Activated T-cell treated with anti-CD3 and anti-CD28 coated beads for 4 hours (primary cell): Measurements from ENCODE around the gene UBE2E2.

Experiments used
- DNase-seq: peaks from one replicate; pipeline ENCODE4 v3.0.0-alpha.2; 2020

UBE2E2 gene

DNA sequence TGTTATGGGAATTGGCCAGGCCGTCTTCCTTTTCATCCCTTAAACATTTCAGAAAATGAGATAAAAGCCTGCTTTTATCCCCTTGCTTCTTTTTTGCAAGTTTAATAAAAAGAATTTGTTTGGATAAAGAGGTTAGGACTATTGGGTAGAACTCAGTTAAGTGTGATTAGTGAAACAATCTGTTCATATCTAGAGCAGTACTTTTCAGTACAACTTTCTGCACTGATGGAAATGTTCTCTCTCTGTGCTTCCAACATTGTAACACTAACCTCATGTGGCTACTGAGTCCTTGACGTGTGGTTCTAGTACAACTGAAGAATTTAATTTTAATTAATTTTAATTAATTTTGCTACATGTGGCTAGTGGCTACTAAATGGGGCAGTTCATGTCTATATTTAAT, 246.9 kb downstream of the UBE2E2 start:
- no peak for DNase-seq

DNA sequence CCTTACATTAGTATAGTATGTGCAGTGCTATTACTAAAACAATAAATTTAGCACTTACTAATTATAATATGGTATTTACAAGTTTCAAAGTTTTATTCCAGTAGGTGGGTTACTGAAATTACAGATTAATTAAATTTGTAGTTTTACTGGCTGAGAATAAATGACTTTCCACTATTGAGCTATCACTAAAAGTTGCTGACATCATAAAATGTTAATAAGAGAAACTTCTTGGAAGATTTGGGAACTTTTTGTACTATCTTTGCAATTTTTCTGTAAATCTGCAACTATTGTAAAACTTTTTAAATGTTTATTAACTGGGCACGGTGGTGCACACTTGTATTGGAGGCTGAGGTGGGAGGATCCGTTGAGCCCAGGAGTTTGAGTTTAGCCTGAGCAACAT, 247.7 kb downstream of the UBE2E2 start:
- DNase-seq, result no peak

DNA sequence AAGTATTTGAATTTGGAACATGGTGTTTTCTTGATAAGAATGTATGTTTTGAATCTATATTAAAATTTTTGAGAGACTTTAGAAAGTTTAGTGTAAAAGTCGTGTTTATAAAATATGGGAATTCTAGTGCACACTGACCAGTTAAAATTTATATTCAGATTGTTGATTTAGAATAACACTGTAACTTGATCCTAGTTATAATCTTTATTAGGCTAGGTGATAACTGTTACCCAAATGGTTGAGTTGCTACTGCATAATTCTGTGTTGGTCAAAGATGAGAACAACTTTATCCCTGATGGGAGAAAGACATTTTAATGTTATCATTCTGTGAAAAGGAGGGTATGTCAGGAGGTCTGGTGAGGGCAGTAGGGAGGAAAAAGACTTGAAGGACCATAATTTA, 249.3 kb downstream of the UBE2E2 start:
- no peak for DNase-seq

DNA sequence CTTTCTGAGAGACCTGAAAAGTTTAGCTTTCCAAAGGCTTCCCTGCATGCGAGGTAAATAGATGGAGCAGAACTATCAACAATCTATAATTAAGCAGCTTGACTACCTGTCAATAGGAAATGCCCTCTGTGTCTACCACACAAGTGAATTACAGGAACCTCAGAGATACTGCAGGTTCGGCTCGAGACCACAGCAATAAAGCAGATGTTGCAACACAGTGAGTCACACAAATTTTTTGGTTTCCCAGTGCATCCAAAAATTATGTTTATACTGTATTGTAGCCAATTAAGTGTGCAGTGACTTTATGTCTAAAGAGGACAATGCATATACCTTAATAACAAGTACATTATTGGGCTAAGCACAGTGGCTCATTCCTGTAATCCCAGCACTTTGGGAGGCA, 252.0 kb downstream of the UBE2E2 start:
- DNase-seq, result no peak

- DNase-seq, result no peak
These were observed 252.6 kb downstream of the UBE2E2 start for GRCh38 chr3:23455775-23456174.

GRCh38 chr3:23457697-23458096, 254.6 kb downstream of the UBE2E2 start:
- no peak for DNase-seq

GRCh38 chr3:23459465-23459864, 256.3 kb downstream of the UBE2E2 start:
- DNase-seq, result no peak

- DNase-seq, result no peak
These were observed 256.9 kb downstream of the UBE2E2 start for GRCh38 chr3:23459889-23460546.

- DNase-seq, result no peak
These were observed 257.9 kb downstream of the UBE2E2 start for GRCh38 chr3:23461069-23461468.

GRCh38 chr3:23463791-23464190, 260.7 kb downstream of the UBE2E2 start:
- DNase-seq, result no peak

DNA sequence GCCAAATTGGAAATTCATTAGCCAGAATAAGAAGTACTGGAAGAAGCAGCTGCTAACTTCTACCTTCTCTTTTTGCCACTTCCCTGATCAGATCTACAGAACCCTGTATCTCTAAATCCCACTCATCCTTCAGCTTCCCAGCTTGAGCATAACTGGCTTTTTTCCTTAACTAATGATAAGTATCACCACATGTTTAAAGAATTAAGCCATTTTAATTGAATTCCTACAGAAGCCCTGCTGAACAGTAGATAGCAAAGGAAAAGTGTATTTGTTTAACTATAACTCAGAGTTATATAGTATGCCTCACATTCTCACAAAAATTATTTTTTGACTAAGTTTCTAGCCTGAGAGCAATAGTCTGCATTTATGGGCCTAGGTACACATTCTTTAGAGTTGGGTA, 262.4 kb downstream of the UBE2E2 start:
- no peak for DNase-seq

DNA sequence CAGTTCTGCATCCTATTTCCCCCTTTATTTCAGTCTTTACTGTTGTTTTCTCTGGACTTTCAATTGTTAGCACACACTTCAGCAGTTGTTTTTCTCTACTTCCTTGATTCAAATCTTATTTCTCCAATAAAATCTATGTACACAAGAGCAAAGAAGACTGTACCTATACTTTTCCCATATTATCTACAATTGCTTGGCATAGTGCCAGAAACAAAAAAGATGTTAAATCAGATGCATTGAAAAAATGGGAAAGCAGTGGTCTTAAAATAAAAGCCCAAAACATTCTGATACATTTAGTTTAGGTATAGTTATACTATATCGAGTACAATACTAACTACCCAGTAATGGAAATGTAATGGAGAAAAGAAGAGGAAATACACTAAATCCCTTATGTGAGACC, 265.1 kb downstream of the UBE2E2 start:
- DNase-seq, result no peak

DNA sequence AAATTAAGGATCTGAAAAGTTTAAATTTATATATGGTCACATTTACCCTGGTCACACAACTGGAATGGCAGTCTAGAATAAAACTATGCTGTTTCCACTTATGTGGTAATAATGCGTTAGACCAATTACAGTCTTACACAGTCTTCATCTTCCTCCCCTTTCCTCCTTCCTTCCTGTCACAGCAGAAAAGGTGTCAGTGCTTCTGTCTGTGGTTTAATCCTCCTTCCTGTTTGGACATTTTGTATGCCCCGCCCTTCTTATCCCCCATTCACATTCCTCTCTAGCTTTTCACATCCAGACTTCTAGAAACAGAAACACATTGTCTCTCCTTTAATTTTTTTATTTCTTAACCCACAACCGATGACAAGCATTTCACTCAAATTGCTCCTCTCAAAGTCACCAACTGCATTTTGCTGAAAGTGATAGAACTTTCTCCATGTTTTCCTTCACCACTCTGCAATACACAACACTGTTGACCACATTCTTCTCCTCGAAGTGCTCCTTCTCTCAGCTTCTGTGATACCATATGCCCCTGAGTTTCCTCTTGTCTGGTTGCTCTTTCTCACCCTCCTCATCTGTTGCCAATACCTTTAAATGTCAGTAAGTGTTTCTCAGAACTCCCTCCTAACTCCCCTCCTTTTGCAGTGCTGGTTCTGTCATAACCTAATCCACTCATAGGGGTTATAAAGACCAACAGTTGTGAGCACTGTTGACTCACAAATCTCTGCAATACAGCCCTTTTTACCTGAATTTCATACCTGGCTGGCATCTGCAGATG, 271.6 kb downstream of the UBE2E2 start:
- DNase-seq, result no peak

DNA sequence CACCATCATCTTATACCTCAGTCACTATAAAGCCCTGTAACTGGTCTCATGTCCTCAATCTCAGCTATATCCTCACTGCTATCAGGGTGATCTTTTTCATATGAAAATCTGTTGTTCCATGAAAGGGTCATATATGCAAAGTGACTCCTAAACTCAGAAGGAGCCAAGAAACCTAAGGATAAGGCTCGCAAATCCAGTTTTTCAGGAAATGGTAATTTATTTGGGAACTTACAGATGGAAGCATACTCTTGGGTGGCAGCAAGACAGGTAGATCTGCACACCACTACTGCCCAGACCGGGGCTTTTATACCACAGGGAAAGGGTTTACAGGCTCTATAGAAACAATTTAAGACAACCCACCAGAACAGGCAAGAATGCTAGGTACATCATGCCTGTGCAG, 272.3 kb downstream of the UBE2E2 start:
- DNase-seq, result no peak

DNA sequence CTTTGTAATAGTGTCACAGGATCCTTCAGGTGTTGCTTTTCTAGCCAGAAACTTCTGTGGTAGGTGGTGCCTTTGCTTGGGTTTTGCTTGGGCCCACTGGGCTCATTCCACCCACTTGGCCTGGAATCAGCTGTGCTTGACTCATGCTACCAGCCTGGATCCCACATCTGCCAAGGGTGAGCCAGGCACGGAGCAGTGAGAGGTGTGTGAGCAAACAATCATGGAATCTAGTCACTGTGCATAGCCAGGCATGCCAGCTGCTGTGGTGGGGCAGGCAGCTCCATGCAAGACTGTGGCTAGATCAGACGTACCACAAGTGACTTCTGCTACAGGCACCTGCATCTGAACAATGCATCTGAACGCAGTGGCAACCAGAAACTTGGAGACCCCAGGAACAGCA, 275.9 kb downstream of the UBE2E2 start:
- DNase-seq, result no peak

DNA sequence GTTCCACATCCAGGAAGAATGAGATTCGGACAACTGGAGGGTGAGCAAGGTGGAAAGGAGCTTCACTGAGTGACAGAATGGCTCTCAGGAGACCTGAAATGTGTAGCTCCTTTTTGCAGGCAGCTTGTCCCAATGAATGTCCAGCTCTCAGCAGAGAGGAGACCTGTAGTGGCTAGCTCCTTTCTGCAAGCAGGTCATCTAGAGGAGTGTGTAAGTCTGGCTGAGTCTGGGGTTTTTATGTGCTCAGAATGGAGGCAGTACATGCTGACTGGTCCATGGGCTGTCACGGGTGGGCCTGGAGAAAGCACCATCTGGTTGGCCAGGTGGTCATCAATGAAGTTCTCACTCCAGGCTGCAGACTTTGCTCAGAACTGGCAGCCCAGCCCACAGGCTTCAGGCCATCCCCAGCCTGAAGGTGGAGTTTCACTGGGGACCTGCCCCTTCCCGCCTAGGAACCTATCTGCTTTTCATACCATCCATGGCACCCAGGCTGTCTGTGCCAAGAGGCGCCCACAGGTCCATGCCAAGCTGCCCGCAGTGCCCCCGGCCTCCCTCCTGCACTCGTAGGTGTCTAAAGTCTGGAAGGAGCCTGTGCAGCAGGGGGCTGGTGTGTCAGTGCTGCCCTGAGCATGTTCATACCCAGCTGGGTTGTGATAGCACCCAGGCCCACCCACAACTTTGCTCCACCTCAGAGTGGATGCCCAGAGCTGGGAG, 276.6 kb downstream of the UBE2E2 start:
- DNase-seq, result no peak

GRCh38 chr3:23480329-23480714, 277.2 kb downstream of the UBE2E2 start:
- no peak for DNase-seq

DNA sequence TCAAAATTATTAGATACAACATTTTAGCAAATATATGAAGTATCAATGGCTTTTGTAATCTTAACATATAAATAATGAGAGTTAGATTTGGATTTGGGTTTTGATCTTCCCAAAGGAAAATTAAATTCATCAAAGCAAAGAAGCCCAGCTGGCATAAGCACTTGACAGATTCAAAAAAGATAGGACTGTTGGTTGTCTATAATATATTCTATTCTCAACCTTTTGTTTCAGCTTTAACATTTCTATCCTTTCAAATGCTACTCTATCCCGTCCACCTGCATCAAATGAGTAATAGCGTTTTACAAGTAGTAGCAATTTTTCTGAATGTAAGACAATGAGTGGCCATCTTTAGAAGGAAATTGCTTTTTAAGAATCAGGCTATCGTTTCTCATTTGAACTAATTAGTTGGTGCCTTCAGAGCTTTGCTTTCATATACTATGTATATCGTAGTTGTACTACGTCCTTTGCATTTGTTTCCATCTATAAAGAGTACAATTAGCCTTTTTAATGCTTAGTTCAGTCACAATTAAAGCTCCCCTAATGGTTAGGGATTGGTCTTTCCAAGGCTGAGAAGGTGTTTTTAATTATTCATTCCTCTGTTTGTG, 278.0 kb downstream of the UBE2E2 start:
- DNase-seq, result no peak

DNA sequence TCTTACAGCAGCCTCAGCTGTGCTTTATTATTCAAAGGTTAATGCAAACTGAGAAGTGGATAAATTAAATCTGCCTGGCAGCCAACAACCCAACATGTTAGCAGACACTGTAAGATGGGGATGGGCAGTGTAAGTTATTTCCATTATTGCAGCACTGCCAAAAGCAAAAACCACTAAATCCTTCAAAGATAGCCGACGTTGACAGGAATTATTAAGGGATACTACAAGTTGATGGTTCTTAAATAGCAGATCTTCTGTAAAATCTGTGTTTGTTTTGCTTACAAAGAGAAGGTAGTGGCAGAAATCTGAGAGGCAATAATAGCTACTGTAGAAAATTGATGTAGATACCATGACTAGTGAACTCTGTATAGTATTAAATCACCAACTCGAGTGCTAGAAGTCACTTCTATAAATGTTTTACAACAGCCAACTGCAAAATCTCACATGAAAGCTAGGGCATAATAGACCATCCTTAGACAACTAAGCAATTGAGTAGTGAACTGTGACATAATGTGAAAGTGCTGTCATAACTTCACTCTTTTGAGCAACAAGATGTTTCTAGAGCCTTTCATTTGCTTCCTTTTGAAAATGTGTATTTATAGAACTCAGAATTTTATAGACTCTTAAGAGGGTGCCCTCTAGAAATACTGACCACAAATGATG, 278.6 kb downstream of the UBE2E2 start:
- DNase-seq, result no peak

DNA sequence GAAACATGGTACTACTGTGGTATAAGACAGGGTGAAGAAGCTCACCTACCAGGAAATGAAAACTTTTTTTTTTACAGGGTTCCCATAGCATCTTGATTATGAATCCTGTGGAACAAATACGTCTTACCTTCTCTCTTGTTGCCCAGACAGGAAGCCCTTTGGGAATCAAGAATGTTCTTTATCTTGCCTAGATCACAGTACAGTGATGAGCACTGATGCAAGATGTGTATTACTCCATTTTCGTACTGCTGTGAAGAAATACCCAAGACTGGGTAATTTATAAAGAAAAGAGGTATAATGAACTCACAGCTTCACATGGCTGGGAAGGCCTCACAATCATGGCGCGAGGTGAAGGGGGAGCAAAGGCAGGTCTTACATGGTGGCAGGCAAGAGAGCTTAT, 281.3 kb downstream of the UBE2E2 start:
- no peak for DNase-seq

- no peak for DNase-seq
These were observed 282.8 kb downstream of the UBE2E2 start for GRCh38 chr3:23485922-23486321.

DNA sequence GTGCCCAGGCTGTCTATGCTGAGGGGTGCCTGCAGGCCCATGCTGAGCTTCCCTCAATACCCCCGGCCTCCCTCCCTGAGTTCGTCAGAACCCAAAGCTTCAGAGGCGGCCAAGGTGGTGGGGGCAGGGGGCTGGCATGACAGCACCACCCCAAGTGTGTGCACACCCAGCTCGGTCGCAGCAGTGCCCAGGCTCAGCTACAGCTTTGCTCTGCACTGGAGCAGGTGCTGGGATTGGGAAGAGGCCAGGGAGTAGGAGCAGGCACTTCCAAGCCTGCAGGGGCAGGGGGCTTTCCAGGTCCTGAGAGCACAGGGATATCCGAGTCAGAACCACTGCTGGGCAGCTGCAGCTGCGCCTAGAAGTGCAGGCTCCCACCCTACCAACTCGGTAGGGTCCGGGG, 283.9 kb downstream of the UBE2E2 start:
- no peak for DNase-seq

DNA sequence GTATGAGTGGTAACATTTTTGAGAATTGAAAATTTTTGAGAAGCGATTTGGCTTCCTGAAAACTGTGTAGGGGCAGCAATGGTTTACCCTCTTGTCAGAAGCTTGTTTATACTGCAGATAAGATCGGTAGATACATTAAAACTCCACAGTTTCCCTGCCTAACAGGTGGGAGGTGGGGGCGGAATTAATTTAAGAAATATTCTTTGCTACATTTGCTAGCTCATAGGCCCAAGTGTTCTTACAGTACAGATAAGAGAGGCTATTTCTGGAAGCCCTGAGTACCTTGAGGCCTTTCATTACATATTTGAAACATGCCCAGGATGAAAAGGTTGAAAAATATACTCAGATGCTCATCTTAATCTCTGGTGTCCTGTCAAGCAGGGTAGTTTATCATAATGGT, 285.5 kb downstream of the UBE2E2 start:
- no peak for DNase-seq
